Fibroblast of peridontal ligament (primary cell): ENCODE data around the gene TMEM187.
A peak's percentile ranks its signal among the peaks of the same experiment; 100 is the strongest.

Experiments
- DNase-seq: peaks from one replicate; pipeline ENCODE4 v3.0.0-alpha.2; 2010; ENCODE audit errors: extremely low read depth

The TMEM187 gene

DNA sequence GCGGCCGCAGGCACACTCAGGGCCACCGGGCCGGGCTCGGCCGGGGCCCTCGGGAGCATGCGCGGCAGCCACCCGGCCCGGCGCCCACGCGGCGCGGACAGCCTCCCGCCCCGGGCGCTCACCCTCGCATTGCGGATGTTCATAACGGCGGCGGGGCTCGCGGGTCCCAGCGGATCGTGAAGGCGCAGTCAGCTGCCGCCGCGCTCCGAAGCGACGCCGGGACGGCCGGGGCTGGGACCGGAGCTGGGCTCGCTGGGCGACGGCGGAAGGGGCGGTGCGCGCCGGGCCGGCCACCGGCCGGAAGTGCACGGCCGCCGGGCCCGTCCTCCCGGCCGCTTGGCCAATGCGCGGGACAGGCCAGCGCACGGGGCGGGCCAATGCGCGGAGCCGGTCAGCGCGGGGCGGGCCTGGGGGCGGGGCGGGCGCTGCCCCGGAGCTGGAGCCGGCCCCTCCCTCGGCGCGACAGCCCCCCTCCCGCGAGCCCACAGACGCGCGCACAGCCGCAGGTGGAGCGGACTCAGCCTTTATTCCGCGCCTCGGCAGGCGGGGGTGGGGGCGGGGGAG lies 37.7 kb upstream of the TMEM187 start, which contains the start of gene NAA10:
Gene NAA10, minus strand, starts transcription at position 276 of the 564 bp plus-strand sequence. Its CDS starts 133 bp downstream, at position 143.
- DNase-seq: peak; percentile 40

DNA sequence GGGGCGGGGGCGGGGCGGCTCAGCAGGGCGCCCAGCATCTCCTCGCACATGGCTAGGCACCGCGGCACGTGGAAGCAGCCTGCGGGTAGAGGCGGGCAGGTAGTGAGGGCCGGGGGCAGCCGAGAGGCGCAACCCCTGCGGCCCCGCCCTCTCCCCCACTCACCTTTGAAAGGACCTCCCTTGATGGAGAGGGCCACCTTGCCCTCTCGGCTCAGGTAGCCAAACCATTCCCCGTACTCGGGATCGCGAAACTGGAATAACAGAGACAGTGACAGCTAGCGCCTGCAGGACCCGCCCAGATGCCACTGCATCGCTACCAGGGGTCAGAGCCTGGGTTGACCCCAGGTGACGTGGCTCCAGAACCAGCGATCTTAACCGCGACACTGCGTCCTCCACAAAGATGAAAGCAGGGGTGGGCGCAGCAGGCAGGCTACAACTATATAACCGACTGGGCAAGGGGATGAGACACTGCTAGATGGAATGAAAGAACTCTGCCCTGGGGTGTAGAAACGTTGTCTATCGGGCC lies 37.2 kb upstream of the TMEM187 start:
- DNase-seq: no peak

DNA sequence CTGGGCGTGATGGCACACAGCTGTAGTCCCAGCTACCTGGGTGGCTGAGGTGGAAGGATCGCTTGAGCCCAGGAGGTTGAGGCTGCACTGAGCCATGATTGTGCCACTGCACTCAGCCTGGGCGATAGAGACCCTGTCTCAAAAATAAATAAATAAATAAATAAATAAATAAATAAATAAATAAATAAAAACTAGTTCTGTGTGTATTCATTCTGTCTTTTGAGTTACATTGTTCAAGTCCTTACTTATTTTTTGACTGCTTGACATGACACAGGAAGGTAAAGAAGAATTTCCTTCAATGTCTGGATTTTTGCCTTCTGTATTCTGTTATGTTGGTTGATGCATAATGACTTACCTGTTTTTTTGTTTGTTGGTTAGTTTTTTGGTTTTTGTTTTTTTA lies 35.5 kb upstream of the TMEM187 start:
- DNase-seq: no peak

DNA sequence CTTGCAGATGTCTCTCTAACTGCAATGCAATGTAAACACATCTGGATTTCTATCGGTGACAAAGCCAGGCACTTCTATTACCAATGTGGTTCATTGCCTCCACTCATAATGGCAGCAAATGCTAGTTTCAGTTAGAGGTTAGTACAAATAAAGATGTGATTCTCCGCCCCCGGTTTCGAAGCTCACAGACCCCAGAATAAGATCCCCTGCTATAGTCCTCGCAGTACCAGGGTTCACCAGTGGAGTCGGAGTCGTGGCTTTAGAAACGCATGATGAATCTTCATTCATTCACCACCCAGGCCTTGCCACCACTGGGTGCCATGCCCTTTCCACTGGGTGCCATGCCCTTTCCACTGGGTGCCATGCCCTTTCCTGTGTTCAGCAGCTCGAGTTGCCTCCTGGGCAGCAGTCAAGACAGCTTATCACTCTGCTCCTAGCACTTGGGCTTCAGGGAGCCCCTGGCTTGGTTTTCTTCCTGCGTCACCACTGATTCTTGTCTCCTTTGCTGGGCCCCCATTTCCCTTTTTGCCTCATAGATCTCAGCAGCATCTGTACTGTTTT lies 34.2 kb upstream of the TMEM187 start:
- DNase-seq: no peak

DNA sequence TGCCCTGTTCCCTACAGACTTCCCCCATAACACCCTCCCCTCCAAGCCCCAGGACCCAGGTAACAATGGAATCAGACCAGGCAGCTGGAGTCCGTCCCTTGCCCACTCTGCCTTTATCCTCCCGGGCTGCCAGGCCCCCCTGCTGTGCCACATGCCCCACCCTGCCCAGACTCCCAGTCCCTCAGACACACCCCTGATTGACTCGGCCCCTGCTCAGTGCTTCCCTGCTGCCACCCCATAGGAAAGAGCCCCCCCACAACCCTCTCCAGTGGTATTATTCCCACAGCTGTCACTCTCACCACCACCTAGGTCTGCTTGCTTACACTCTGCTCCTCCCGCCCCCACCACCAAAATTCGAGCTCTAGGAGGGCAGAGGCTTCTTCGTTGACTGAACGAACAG lies 33.0 kb upstream of the TMEM187 start:
- DNase-seq: no peak

DNA sequence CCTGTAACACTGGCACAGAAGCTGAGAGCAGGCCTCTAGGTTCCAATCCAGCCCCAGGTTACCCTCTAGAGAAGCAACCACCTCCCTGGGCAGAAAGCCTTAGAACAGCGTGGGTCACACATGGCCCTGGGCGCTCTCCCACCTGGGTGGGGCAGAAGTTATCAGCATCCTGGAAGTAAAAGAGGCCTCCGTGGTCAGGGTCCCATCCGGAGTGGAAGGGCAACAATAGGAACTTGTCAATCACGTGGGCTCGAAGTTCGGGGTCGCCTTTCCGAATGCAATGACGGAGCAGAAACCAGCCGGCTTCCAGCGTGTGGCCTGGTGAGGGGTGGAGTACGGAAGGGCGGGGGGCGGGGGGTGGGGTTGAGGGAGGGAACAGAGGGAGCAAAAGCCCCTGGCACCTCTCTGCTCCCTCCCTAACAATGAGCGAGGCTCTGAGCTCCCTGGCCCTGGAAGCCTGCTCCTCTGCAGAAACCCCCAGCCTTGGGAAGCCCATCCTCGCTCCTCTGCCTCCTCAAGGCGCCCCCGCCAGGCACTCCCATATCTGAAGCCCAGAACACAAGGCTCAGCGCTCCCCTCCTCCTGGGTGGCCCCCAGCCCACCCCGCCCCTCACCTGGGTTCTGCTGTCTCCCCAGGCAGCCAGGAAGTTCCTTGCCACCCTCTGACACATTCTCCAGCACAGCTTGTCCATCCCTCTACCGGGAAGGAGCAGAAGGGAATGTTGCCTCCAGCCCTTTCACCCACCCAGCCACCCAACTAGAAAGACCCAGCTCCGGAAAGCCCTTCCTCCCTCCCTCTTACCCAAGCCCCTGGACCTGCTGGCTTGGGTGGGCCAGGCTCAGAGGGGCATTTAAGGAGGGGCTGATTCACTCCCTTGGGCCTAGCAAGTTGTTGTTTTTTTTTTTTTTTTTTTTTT lies 31.0 kb upstream of the TMEM187 start:
- no peak for DNase-seq

DNA sequence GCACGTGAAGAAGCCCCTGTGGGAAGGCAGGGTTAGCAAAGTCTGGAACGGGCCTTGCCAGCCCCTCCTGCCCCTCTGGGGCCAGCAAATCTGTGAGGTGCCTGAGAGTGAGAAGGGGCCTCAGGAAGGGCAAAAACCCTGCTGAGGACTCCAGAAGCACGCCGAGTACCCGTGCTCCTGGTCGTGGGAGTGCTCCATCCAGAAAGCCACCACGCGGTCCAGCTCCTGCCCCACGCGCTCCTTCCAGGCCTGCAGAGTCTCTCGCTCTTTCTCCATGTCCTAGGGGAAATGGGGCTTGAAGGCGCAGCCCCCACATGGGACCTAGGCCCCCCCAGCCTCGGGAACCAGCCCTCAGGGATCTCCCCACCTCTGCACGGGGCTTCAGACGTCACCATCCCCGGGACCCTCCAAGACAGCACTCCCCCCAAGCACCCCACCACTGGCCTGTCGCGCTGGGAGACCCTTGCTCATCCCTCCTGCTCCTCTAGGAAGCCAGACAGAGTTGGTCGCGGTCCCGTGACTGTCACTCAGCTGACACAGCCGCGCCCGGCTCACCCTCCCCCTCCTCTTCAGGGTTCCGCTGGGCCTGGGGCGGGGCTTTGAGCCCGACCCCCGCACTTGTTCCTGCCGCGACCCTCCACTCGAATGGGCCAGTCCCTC lies 28.3 kb upstream of the TMEM187 start, which contains the start of gene RENBP:
Gene RENBP, minus strand, starts transcription at position 504 of the 660 bp plus-strand sequence. Its CDS starts 33 bp downstream, at position 471.
- no peak for DNase-seq

DNA sequence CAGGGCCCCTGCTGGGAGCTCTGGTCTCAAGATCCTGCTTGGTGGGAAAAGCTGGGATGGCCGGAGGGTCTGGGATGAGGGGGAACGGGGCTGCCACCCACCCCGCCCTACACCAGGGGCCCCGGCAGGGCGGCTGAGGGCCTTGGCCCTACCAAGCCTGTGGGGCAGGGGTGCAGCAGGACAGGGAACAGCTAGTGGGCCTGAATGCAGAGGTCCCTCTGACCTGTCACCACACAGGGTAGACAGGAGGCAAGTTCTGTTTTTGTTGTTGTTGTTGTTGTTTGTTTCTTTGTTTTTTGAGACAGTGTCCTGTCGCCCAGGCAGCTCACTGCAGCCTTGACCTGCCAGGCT lies 27.8 kb upstream of the TMEM187 start:
- DNase-seq: no peak

DNA sequence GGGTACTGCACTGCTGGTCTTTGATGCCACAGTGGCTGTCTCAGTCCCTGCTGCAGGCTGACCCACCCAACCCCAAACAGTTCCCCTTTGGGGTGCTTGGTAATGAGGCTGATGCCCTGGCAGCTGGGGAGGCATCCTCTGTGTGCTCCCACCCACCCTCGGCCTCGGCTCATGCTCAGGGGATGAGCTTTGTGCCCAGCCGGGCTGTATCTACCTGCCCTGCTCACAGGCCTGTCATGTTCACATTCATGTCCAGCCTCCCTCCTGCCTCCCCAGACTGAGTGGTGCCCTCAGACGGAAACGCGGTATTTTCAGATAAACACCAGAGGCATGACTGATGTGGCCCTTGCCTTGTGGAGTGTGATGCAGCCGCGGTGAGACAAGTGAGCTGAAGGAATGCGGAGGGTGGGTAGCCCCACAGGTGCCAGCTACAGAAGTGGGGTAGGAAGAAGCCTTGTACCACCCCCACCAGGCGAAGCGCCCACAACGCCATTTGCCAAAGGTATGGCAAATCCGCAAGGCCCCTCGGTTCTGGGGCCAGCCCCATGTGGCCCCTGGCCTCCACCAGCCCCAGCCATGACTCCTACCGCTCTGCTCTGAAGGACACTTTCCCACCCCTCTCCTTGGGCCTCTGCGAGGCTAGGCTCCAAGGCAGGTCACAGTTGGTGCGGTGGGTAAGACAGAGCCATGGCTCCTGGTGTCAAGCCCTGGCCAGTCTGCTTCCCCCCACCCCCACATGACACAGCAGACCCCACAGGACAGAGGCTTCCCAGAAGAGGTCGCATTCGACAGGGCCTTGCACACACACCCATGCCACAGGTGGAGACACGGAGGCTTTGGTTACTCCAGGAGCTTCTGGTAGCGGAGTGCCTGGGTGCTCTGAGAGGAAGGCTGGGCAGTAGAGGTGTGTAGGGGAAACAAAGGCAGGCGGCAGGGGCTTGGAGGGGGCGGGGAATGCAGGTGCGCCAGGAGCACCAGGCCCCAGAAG lies 26.3 kb upstream of the TMEM187 start:
- no peak for DNase-seq

DNA sequence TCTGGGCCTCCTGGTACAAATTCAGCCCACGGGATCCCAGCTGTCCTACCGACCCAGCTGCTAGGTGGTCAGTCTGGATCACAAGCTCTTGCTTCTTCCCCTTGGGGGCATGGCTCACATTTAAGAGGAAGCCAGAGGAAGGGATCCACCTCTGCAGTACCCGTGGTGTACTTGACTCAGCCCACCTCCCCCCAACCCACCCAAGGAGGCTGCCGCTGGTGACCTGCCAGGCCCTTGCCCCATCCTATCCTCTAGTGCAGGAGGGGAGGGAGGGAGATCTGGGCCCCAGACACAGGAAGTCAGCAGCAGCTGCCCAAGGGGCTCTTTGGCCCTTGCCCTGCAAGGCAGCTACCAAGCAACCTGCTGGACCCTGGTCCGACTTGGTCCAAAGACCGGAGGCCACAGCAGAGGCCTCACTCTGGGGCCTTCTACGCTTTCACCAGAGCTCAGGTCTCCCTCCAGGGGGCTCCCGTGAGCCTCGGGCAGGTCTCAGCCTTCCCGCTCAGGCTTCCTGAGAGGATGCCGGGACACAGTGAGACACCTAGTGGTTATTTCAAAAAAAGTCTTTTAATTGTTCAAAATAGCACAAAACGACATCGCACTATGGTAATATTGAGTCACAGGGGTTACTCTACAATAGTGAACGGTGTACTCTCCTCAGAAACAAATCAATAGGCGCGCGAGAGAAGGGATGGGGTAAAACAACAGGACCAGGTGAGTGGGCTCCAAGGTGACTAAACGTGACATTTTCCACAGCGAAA lies 25.4 kb upstream of the TMEM187 start:
- DNase-seq: peak; percentile 76

DNA sequence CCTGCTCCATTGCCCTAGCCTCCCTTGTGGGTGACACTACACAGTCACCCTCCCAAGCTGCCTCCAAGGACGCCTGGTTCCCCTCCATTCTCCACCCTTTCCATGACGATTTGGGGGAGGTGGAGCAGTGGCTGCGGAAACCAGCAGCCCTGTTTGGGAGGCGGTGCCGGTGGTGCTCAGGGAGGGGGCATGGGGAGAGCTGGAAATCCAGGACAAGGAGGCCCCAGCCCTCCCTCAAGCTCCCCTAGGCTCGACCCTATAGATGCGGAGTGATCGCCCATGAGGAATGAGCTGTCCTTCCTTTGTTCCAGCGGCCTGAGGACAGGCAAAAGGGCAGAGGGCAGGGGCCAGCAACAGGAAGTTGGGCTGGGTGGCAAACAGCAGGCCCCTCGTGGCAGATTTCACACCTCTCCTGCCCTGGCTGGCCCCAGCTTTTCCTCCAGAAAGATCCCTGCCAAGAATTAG lies 24.5 kb upstream of the TMEM187 start:
- no peak for DNase-seq

DNA sequence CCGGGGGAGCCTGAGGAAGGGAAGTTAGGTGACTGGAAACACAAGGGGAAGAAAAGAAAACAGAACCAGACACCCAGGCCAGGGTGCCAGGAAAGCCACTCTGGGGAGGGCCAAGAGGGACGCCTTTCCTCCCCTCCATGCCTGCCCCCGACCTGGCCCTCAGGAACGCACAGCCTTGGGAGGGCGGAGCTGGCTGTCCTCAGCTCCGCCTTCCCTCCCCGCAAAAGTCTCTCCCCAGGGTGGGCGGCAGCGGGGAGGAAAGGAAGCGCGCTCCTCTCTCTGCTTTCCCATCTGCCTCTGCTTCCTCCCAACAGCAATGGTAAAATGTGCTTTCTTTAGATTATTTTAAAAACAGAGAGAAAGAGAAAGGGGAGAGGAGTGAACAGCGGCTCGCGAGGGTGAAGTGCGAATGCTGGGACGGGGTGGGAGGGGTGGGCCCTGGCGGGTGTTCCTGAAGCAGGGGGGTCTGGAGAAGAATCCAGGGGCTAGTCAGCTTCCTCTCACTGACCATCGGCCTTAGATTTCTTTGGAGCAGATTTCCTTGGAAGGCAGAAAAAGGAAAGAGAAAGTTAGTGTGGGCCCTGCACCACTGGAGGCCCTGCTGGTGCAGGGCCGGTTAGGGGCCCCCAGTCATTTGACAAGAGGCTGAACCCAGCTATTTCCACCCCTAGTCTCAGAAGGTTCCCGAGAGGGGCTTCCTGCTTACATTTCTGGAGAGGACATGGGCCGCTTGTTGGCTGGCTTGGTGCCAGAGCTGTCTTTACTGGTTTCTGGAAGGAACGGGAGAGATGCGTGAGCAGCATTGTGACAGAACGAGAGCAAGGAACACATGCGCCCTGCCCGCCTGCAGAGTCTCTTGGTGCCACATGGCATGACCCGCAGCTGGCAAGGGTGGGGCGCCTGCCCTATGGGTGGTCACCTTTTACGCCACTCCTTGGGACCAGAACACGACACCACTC lies 23.4 kb upstream of the TMEM187 start:
- no peak for DNase-seq

DNA sequence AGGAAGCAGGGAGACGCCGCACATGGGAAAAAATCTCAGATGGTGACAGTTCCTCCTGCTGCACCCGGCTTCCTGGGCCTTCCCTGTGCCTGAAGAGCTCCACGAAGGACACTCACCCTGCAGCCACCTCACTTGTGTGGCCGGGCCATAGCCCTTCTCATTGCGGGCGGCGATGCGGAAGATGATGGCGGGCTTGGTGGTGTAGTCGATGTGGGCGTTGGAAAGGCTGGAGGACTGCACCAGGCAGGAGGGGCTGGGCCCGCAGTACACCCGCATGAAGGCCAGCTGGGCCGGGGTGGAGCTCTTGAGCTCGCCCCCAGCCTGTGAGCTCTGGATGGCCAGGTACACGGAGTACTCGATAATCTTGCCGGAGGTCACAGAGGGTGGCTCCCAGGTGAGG lies 22.4 kb upstream of the TMEM187 start:
- DNase-seq: no peak

DNA sequence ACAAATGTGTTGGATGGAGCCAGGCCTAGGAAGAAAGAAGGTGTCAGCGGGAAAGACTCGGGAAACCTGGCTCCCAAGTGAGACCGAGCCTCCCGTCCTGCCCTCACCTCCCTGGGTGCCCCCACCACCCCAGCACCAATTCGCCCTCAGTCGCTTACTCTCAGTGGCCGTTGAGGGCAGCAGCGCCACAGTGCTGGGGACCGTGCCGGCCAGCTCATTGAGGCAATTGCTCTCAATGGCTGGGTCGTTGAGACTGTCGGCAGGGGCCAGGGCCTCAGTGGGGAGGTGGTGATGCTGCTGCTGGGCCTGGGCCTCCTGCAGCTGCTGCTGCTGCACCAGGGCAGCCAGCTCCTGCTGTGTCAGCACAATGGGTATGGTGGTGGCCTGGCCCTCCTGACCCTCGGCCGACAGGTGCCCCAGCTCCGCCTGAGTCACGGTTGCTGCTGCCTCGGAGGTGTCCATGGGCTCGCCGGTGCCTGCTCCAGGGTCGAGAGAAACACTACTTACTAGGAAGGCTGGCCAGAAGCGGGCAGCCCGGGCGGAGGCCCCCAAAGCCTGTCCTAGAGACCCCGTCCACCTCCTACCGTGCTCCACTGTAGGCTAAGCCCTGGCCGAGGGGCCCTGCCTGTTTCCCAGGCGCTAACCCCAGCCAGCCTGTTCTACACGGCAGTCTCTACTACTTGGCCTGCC lies 20.7 kb upstream of the TMEM187 start:
- DNase-seq: no peak

DNA sequence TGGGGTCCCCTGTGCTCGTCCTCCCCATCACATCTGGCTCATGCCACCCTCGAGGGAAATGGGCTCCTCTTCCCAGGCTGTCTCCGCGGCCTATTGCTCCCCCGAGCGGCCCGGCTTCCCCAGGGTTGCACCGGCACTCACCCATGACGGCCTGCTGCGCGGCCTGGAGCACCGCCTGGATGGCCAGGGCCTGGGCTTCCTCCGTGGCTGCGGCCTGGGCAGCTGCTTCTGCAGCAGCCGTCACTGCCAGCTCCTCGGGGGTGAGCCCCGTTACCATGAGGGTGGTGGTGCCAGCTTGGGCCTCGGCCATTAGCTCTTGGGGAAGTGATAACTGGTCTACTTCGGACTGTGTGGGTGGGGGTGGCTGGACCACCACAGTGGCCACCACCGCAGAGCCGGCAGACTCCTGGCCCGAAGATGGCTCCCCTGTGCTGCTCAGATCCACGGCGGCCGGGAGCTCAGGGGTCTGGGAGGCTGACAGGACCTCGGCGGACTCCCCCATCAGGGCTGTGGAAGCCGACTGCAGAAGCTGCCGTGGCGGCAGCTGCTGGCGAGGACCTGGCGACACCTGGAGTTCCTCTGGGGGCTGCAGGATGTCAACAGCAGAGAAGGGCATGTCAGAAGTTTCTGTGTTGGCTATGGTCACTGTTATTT lies 20.1 kb upstream of the TMEM187 start:
- no peak for DNase-seq

DNA sequence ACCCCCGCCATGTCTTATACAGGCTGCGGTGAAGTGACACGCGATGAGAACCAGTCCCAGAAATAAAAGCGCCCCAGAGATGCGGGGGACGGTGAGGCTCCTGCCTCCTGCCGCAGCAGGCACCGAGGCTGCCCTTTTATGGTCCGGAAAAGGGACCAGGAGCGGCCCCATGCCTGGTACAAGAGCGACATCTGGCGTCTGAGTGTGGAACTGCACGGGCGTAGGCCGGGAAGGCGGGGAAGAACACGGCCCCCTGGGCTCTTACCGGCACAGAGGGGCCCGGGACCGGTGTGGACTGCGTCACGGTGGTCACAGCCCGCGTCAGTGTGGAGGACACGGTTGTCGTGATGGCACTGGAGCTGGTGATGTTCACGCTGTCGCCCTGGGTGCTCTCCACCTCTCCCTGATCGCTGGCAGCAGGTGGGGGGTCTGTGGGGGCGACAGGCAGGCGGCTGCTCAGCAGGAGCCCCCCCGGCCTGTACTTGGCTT lies 19.2 kb upstream of the TMEM187 start:
- peak; percentile 58 for DNase-seq

DNA sequence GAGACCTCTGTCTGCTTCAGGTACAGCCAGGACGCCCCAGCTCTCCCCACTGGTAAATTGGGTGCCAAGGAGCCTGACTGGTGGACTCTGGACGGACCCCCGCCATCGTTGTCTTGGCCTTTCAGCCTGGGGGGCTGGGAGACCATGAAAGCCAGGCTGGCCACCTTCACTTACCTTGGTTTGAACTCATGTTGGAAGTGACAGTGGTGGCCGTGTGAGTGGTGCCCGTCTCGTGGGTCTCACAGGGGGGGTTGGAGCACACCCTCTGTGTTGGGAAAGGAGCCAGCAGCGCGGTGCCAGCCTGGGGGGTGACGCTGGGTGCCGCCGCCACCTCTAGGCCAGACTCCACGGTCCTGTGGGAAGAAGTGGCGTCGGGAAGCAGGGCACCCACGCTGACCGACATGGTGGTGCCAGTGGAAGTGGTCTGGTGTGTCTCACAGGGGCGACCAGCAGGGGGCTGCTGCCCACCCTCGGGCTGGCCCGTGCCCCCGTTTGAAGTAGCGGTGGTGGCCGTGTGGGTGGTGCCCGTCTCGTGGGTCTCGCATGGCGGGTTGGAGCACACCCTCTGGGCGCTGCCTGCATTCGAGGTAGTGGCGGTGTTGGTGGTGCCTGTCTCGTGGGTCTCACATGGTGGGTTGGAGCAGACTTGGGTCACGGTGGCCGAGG lies 18.5 kb upstream of the TMEM187 start:
- no peak for DNase-seq
